Smooth muscle cell of the brain vasculature (primary cell): ENCODE data around the gene TCF7L2.

Experiments used
- DNase-seq: peaks from one replicate; pipeline ENCODE4 v3.0.0-alpha.2; 2012; ENCODE audit warnings: low read depth, low spot score

Gene TCF7L2

DNA sequence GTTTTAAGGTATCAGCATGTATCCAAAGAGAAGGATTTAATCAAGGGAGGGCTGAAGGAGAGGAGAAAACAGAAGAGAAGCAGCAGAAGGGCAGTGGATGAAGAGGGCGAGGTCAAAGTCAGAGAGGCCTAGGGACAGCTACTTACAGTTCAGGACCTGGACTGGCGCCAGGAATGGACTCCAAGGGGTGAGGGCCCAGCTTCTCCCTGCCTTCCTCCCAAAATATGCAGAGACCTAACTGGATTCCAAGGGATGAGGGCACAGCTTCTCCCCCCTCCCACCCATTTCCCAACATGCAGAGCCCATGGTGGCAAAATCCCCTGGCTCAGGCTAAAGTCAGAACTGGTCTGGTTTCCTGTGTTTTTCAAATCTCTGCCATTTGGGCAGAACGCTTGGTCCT lies 3.4 kb upstream of the TCF7L2 start:
- no peak for DNase-seq

DNA sequence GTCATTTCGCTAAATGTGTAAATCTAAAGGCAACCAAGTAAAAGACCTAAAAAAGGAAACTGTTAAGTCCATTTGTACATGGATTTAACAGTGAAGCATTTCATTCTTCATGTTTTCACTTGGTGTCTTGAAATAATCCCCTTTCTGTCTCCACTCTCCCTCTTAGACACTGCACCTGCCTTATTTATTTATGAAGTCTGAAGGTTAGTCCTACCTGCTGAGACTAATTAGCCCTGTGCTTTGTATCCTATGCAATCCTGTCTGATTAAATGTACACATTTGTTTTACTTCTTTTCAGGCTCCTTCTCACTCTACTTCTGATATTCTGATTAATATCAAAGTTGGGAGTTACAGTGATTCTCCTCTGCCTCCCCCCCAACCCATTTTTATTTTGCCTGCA lies 1.9 kb upstream of the TCF7L2 start:
- DNase-seq, result no peak

GRCh38 chr10:112949143-112949823 lies 764 bp upstream of the TCF7L2 start:
- no peak for DNase-seq

GRCh38 chr10:112950714-112951358 lies 789 bp downstream of the TCF7L2 start:
- DNase-seq, result no peak

- DNase-seq, result no peak
These were observed 1.6 kb downstream of the TCF7L2 start for GRCh38 chr10:112951359-112952281.

GRCh38 chr10:112952282-112953173 lies 2.5 kb downstream of the TCF7L2 start:
- DNase-seq, result no peak

DNA sequence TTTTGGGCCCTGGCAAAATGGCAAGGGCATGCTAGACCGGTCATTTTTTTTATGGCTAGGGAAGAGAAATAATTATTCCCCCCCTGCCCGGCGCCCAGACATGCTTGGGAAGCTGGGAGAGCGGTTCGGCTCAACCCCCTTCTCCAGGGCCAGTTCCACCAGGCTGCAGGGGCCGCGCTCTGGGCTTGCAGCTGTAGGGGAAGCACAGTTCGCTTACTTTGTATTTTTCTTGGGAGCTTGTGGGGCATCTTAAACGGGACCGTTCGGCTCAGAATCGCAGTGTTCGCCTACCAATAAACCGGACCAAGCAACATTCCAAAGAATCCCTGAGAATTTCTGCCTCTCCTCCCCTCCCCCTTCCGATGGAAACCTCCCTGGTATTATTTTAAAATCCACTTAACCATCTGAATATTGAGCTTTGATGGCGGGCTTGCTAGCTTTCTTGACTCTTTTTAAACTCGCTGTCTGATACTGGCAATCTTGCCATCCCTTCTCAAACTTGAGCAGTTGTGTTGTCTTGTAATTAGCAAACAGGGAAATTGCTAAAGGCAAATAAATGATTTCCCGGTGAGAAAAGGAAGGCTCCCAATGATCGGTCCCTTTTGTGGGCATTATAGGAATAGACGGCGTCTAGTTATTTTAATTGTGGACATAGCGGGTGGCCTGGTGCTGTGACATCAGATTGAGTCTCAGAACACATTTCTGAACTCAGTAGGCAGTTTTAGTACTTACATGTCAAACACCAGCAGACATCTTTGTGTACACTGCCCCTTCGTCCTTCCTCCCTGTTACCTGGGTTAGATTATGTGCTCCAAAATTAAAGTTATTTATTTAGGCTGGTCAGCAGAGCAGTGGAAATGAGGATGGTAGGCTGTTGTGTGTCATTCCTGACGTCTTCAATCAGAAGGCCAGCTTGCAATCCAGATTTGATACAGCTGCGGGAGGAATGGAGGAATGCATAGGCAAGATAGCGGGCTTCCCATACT lies 3.4 kb downstream of the TCF7L2 start:
- DNase-seq, result no peak

DNA sequence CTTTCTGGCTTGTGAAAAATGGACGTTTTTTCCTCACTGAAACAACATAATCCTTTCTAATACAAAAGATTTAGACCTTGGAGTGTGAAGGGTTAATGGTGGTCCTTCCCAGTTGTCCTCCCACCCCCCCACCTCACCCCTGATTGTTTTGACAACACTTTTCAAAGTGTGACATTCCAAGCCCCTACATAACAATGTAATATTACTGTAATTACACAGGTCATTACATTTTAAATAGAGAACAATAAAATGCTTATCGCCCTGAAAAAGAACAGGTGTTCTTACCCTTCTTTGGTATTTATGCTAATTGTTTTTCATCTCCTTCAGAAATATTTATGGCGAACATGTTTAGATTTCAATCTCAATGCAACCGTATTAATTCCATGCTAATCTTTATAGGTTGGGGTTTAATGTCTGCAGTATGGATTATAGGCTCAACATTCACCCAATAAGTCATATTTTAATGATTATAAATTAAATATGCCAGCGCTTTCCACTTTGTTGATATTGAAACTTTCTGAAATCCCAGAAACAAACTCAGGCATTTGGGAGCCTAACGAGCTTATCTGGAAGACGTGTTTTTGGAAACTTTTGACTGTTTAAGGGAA lies 5.0 kb downstream of the TCF7L2 start:
- no peak for DNase-seq

DNA sequence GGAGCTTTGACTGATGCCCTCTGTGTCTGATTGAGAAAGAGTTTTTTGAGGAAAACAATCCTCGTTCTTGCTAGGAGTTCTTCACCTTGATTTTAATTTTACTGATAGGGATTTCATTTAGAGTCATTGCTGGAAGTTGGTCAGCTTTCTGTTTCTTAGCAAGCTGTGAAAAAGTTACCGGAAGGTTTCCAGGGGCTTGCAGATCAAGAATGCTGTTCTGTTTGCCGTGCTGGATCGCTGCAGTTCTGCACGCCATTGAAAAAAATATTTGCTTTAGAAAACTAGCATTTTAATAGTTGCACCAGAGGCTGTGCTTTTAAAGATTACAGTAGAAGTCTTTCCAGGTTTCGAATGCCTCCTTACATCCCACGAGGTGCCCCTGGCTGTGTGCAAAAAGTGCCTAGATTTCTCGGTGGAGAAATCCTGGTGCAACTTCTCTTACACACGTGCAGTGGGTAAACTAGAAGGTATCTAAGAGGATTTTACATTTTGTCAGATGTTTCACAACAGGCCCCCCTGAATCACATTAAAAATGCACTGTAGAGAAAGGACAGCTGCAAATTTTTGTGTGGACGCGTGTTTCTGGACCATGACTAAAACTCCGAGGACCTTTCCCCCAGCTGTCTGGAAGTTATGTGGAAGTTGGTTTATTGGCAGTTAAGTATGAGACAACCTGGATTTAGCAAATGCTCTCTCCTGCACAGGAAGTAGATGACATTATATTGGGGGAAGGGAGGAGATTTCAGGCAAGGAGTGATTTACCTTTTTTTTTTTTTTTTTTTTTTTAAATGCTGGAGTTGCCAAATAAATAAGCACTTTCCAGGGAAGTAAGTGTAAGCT lies 5.8 kb downstream of the TCF7L2 start:
- DNase-seq, result no peak

- no peak for DNase-seq
These were observed 6.7 kb downstream of the TCF7L2 start for GRCh38 chr10:112956631-112957350.

- no peak for DNase-seq
These were observed 7.6 kb downstream of the TCF7L2 start for GRCh38 chr10:112957640-112958092.

GRCh38 chr10:112958275-112958995 lies 8.4 kb downstream of the TCF7L2 start:
- DNase-seq, result peak; percentile 61

DNA sequence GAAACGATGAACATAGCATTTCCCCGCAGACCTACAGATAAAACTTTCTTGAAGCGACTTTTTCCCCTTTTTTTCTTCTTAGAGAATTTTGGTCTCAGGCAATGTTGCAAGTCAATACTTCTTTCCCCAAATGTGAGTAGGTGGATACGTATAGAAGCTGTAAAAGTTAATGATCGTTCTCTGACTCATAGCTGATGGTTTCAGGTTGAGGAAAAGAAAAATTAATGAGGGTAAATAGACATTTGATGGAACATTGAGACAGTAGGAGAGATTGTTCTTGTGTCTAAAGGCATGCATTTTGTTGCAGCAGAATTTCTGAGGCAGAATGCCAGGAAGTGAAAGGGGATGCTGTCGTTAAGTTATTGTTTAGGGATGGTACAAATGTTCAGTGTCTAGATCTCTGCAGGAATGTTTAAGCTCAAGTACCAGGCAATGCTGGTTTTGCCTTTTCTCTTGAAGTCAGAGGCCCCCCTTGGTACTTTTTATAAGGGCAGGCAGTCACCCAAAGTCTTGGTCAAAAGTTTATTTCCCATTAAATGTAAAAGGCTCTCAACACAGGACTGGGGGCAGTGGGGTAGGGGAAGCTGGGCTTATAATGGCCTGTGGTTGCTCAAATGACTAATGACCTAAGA lies 9.3 kb downstream of the TCF7L2 start:
- no peak for DNase-seq

DNA sequence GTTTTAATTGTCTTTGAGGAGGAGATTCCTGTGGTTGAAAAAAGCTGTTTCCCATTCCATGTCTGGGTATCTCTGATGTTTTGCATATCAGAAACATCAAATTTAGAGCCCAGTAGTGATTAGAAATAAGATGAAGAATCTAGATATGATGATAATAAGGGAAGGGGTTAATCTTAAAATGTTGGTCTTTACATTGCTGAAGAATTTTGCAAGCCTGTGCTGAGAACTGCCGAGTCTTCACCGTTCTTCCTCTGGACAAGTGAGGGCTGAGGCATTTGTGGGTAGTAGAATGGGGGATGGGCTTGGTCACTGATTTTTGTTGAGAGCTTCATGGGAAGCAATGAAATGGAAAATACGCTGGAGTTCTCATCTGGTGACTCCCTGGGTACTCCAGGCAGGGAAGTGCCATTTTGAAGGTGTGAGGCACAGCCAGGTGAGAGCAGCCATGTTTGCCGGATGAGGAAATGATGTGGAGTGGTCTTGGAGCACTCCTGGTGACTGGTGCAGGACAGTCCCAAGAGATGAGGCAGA lies 10.2 kb downstream of the TCF7L2 start:
- no peak for DNase-seq

DNA sequence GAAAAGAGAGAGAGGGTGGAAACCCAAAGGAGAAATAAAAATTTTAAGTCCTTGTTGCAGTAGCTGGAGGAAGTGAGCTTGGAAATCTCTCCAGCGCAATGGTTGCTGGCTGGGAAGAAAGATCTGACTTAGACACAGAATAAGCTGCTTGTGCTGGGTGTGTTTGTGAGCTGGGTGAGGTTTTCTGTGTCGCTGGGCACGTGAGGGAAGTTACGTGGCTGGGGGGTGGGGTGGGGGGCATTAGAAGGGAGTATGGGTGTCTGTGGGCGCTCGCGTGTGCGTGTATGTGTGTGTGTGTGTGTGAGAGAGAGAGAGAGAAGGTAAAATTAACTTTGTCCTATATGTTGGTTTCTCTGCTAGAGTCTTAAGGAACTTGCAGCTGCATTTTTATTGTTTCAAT lies 11.6 kb downstream of the TCF7L2 start:
- no peak for DNase-seq

- DNase-seq, result no peak
These were observed 12.3 kb downstream of the TCF7L2 start for GRCh38 chr10:112962343-112962742.

GRCh38 chr10:112963835-112964234 lies 13.8 kb downstream of the TCF7L2 start:
- no peak for DNase-seq
